Trophoblast cell (in vitro differentiated cells and primary cell): ENCODE measurements around the gene SERINC5.

Source experiments
- DNase-seq, 2 donors: peaks; one replicate each; pipeline ENCODE4 v3.0.0-alpha.2; 2016
- H2AFZ ChIP-seq: 2 replicates; pipeline ENCODE4 v1.6.1; 2013; ENCODE audit warnings: low read length, moderate library complexity, mild to moderate bottlenecking; ENCODE audit not compliant: insufficient read depth, poor library complexity
- H2AK5ac ChIP-seq: 2 replicates; pipeline ENCODE4 v1.6.1; 2013; ENCODE audit warnings: mild to moderate bottlenecking, low read length
- H2BK120ac ChIP-seq: 2 replicates; pipeline ENCODE4 v1.6.1; 2013; ENCODE audit warnings: low read length, mild to moderate bottlenecking, moderate library complexity; ENCODE audit not compliant: insufficient read depth, poor library complexity
- H2BK12ac ChIP-seq: 2 replicates; pipeline ENCODE4 v1.6.1; 2013; ENCODE audit warnings: mild to moderate bottlenecking, low read length, moderate library complexity
- H2BK5ac ChIP-seq: 2 replicates; pipeline ENCODE4 v1.6.1; 2013; ENCODE audit warnings: low read length, low read depth, moderate library complexity, mild to moderate bottlenecking; ENCODE audit not compliant: poor library complexity
- H3K14ac ChIP-seq: 2 replicates; pipeline ENCODE4 v1.6.1; 2013; ENCODE audit warnings: mild to moderate bottlenecking, low read length
- H3K18ac ChIP-seq: 2 replicates; pipeline ENCODE4 v1.6.1; 2013; ENCODE audit warnings: mild to moderate bottlenecking, low read length
- H3K23ac ChIP-seq: 2 replicates; pipeline ENCODE4 v1.6.1; 2013; ENCODE audit warnings: low read length
- H3K27ac ChIP-seq: 2 replicates; pipeline ENCODE4 v1.5.1; 2013; ENCODE audit warnings: low read depth, mild to moderate bottlenecking, inconsistent platforms, low read length, moderate library complexity
- H3K27me3 ChIP-seq: 2 replicates; pipeline ENCODE4 v1.6.1; 2013; ENCODE audit warnings: inconsistent platforms, mild to moderate bottlenecking, low read length, moderate library complexity; ENCODE audit not compliant: insufficient read depth
- H3K36me3 ChIP-seq, 2 experiments: 1 replicate in 1 of 2; 2 replicates in 1 of 2; pipeline ENCODE4 v1.6.1; 2013; ENCODE audit warnings: low read length in 2 of 2, mild to moderate bottlenecking in 2 of 2, moderate library complexity in 1 of 2; ENCODE audit not compliant: insufficient read depth in 2 of 2, control insufficient read depth in 1 of 2
- H3K4ac ChIP-seq: 2 replicates; pipeline ENCODE4 v1.6.1; 2013; ENCODE audit warnings: low read depth, mild to moderate bottlenecking, low read length, moderate library complexity
- H3K4me1 ChIP-seq, 2 experiments: 1 replicate in 1 of 2; 2 replicates in 1 of 2; pipeline ENCODE4 v1.6.1; 2013; ENCODE audit warnings: low read length in 2 of 2, mild to moderate bottlenecking in 2 of 2, moderate library complexity in 1 of 2; ENCODE audit not compliant: insufficient read depth in 2 of 2, control insufficient read depth in 1 of 2
- H3K4me2 ChIP-seq: 2 replicates; pipeline ENCODE4 v1.6.1; 2013; ENCODE audit warnings: inconsistent platforms, mild to moderate bottlenecking, low read length, moderate library complexity
- H3K4me3 ChIP-seq: 2 replicates; pipeline ENCODE4 v1.5.1; 2013; ENCODE audit warnings: mild to moderate bottlenecking, low read depth, low read length, inconsistent platforms
- H3K79me1 ChIP-seq: one replicate; pipeline ENCODE4 v1.6.1; 2013; ENCODE audit warnings: low read length
- H3K79me2 ChIP-seq: 2 replicates; pipeline ENCODE4 v1.6.1; 2013; ENCODE audit warnings: low read length, mild to moderate bottlenecking; ENCODE audit not compliant: control insufficient read depth, insufficient read depth, poor library complexity
- H3K9ac ChIP-seq: 2 replicates; pipeline ENCODE4 v1.6.1; 2013; ENCODE audit warnings: mild to moderate bottlenecking, low read length
- H3K9me3 ChIP-seq: 2 replicates; pipeline ENCODE4 v1.6.1; 2013; ENCODE audit warnings: low read depth, mild to moderate bottlenecking, control low read depth, inconsistent platforms, low read length; ENCODE audit not compliant: insufficient read depth
- H4K12ac ChIP-seq: 2 replicates; pipeline ENCODE4 v1.6.1; 2013; ENCODE audit warnings: low read depth, mild to moderate bottlenecking, low read length, moderate library complexity
- H4K8ac ChIP-seq: 2 replicates; pipeline ENCODE4 v1.6.1; 2013; ENCODE audit warnings: low read depth, mild to moderate bottlenecking, low read length, moderate library complexity
- H4K91ac ChIP-seq: one replicate; pipeline ENCODE4 v1.6.1; 2013; ENCODE audit warnings: low read depth, mild to moderate bottlenecking, low read length, moderate library complexity
- WGBS: extraction: QIAGEN DNeasy Blood & Tissue Kit; methylation state at CpG from one replicate; pipeline ENCODE4 v1.1.7; 2013; ENCODE audit warnings: missing lambda C conversion rate; ENCODE audit not compliant: insufficient read length, insufficient coverage; ENCODE audit errors: extremely low coverage; 5-methylcytosine and 5-hydroxymethylcytosine counted together

SERINC5 gene

GRCh38 chr5:80105698-80106439 is 150.0 kb downstream of the SERINC5 start:
- no peak overlapping the region for H3K4me2 ChIP-seq
- H3K4ac ChIP-seq: no peak overlapping the region
- peaks cover 3% of the 10 kb centered on the region for H3K79me1 ChIP-seq
- no peak overlapping the region for H4K91ac ChIP-seq
- no peak overlapping the region for H3K9ac ChIP-seq
- no peaks in the 10 kb centered on the region for H3K27me3 ChIP-seq
- no peaks in the 10 kb centered on the region for H3K36me3 ChIP-seq
- peaks cover 2% of the 10 kb centered on the region for H3K79me2 ChIP-seq
- no peak overlapping the region for H2AK5ac ChIP-seq
- no peak for DNase-seq
- H3K9me3 ChIP-seq: no peaks in the 10 kb centered on the region
- no peak overlapping the region for H4K12ac ChIP-seq
- no peak overlapping the region for H4K8ac ChIP-seq
- no peak overlapping the region for H3K23ac ChIP-seq
- no peak overlapping the region for H3K4me3 ChIP-seq
- H2BK5ac ChIP-seq: no peak overlapping the region
- H2BK120ac ChIP-seq: no peak overlapping the region
- no peak overlapping the region for H2BK12ac ChIP-seq
- no peak overlapping the region for H3K14ac ChIP-seq
- peaks cover 8 to 10% of the 10 kb centered on the region in 2 experiments for H3K4me1 ChIP-seq
- H3K18ac ChIP-seq: no peak overlapping the region
- no CpG with 5 or more reads among the region's 7 CpGs for WGBS
- H3K27ac ChIP-seq: no peak overlapping the region
- H2AFZ ChIP-seq: no peak overlapping the region

DNA sequence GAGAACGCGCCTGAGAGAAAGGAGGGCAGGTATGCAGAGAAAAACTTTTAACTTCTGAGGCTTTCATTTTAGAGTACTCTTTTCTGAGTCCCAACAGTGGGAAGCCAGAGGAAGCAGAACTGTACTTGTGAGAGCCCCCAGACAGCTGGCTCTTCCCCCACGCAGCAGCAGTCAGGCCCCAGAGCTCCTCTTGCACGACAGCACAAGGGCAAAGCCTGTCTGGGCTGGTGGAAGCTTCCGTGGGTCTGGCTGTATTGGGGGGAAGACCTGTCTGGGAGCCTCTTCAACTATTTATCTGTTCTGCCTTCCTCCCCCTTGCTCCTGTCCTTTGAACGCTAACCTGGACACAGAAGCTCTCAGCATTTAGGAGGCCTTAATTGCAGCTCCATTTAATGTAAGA is 152.5 kb downstream of the SERINC5 start:
- Histone ChIP-seq H2BK5ac (no peak overlapping the region), H3K23ac (no peak overlapping the region), H3K4me1 (no peaks in the 10 kb centered on the region), H3K4me3 (no peak overlapping the region), H3K79me1 (no peaks in the 10 kb centered on the region), H3K4me2 (no peak overlapping the region), H3K4ac (no peak overlapping the region), H4K12ac (no peak overlapping the region), H3K18ac (no peak overlapping the region), H3K14ac (no peak overlapping the region), H3K79me2 (no peaks in the 10 kb centered on the region), H3K27me3 (no peaks in the 10 kb centered on the region), H3K36me3 (no peaks in the 10 kb centered on the region), H4K91ac (no peak overlapping the region), H4K8ac (no peak overlapping the region), H2BK120ac (no peak overlapping the region), H2AFZ (no peak overlapping the region), H2BK12ac (no peak overlapping the region), H2AK5ac (no peak overlapping the region), H3K9ac (no peak overlapping the region), H3K9me3 (no peaks in the 10 kb centered on the region), H3K27ac (no peak overlapping the region)
- DNase-seq: no peak
- WGBS: no CpG with 5 or more reads among the region's 6 CpGs

- H4K12ac ChIP-seq: no peak overlapping the region
- H2BK12ac ChIP-seq: no peak overlapping the region
- H2AFZ ChIP-seq: no peak overlapping the region
- H3K14ac ChIP-seq: no peak overlapping the region
- H3K4ac ChIP-seq: no peak overlapping the region
- H3K27me3 ChIP-seq: no peaks in the 10 kb centered on the region
- H3K4me1 ChIP-seq: peaks cover 0 to 3% of the 10 kb centered on the region in 2 experiments
- H2AK5ac ChIP-seq: no peak overlapping the region
- no peak overlapping the region for H3K4me3 ChIP-seq
- H2BK5ac ChIP-seq: no peak overlapping the region
- no peak overlapping the region for H3K4me2 ChIP-seq
- H3K9ac ChIP-seq: no peak overlapping the region
- DNase-seq: no peak
- no peak overlapping the region for H3K18ac ChIP-seq
- no peaks in the 10 kb centered on the region for H3K79me1 ChIP-seq
- H3K36me3 ChIP-seq: no peaks in the 10 kb centered on the region
- H3K23ac ChIP-seq: no peak overlapping the region
- no peak overlapping the region for H4K91ac ChIP-seq
- no peak overlapping the region for H4K8ac ChIP-seq
- H3K27ac ChIP-seq: no peak overlapping the region
- H3K79me2 ChIP-seq: no peaks in the 10 kb centered on the region
- H3K9me3 ChIP-seq: no peaks in the 10 kb centered on the region
- H2BK120ac ChIP-seq: no peak overlapping the region
These were observed 153.9 kb downstream of the SERINC5 start for GRCh38 chr5:80101993-80102392.

GRCh38 chr5:80097451-80097850 is 158.4 kb downstream of the SERINC5 start:
- Histone ChIP-seq H3K79me1 (no peaks in the 10 kb centered on the region), H3K27me3 (no peaks in the 10 kb centered on the region), H3K4ac (no peak overlapping the region), H3K4me1 (peaks cover 0 to 3% of the 10 kb centered on the region in 2 experiments), H4K8ac (no peak overlapping the region), H3K27ac (no peak overlapping the region), H3K23ac (no peak overlapping the region), H2BK5ac (no peak overlapping the region), H3K9ac (no peak overlapping the region), H4K91ac (no peak overlapping the region), H2AK5ac (no peak overlapping the region), H2BK12ac (no peak overlapping the region), H3K4me3 (no peak overlapping the region), H3K14ac (no peak overlapping the region), H4K12ac (no peak overlapping the region), H3K9me3 (no peaks in the 10 kb centered on the region), H3K18ac (no peak overlapping the region), H3K4me2 (no peak overlapping the region), H3K79me2 (no peaks in the 10 kb centered on the region), H3K36me3 (no peaks in the 10 kb centered on the region), H2AFZ (no peak overlapping the region), H2BK120ac (no peak overlapping the region)
- no CpG with 5 or more reads among the region's 10 CpGs for WGBS
- no peak for DNase-seq
